Breast epithelium (tissue), 4 donors: ENCODE results near the gene MPDZ. TPM values are rescaled to one million over a fixed set of nuclear protein-coding genes. Genes with fewer than 3 reads are reported as not detected.

Experiments used
- DNase-seq, 2 donors: peaks; one replicate each; pipeline ENCODE4 v3.0.0-alpha.2; 2019; ENCODE audit warnings: low spot score in 2 of 2
- H3K27ac ChIP-seq, 2 donors: fragments of 200-600 bp; sonication (generic) in 1 of 2; one replicate each; pipeline ENCODE4 v1.5.1; 2016 to 2019; ENCODE audit warnings: mild to moderate bottlenecking in 1 of 2
- H3K27me3 ChIP-seq, 2 donors: fragments of 200-600 bp; sonication (generic) in 1 of 2; one replicate each; pipeline versions ENCODE4 v1.5.1 to v1.6.0; 2017 to 2019; ENCODE audit warnings: control low read depth in 1 of 2, mild to moderate bottlenecking in 1 of 2
- H3K36me3 ChIP-seq: fragments of 200-600 bp; one replicate; pipeline ENCODE4 v1.5.1; 2019
- H3K4me1 ChIP-seq, 2 donors: fragments of 200-600 bp; sonication (generic); one replicate each; pipeline ENCODE4 v1.5.1; 2016 to 2019; ENCODE audit warnings: control low read depth in 1 of 2
- H3K4me3 ChIP-seq, 3 donors: fragments of 200-600 bp; sonication (generic); 1 replicate in 2 of 3; 2 replicates in 1 of 3; pipeline ENCODE4 v1.5.1; 2016 to 2019; ENCODE audit warnings: mild to moderate bottlenecking in 3 of 3, moderate library complexity in 2 of 3
- H3K9me3 ChIP-seq, 2 donors: fragments of 200-600 bp; sonication (generic) in 1 of 2; one replicate each; pipeline ENCODE4 v1.5.1; 2016 to 2019; ENCODE audit warnings: control low read depth in 1 of 2
- CTCF ChIP-seq, 3 donors: fragments of 450-650 bp; IDR thresholded peaks; one replicate each; pipeline ENCODE4 v1.5.1; 2016 to 2017; ENCODE audit warnings: antibody characterized with exemption in 3 of 3, mild to moderate bottlenecking in 3 of 3, moderate library complexity in 3 of 3
- POLR2A ChIP-seq: fragments of 450-650 bp; IDR thresholded peaks from one replicate; pipeline ENCODE4 v1.6.1; 2016; ENCODE audit warnings: antibody characterized with exemption, mild to moderate bottlenecking, moderate library complexity
- POLR2AphosphoS5 ChIP-seq, 3 donors: sonication (generic); formaldehyde crosslinking; IDR thresholded peaks; one replicate each; pipeline ENCODE4 v1.6.1; 2017; ENCODE audit warnings: antibody characterized with exemption in 3 of 3
- intact Hi-C: fragments of 100-400 bp; cut with DNase I; formaldehyde crosslinking; loops from one replicate; pipeline ENCODE4 v1.15.1; 2023; ENCODE audit warnings: low total_unique reads
- total RNA-seq, 3 donors: library from RNA; depleted of rRNA; stranded (reverse); fragments of >200 nt; gene quantifications; one replicate each; pipeline ENCODE4 v1.1.0, GENCODE V29; 2016

Gene MPDZ
- total RNA-seq, 3 donors from 2014 or later: 44.2 to 63.1 (median 61.0) TPM

- TF ChIP-seq CTCF (IDR thresholded peaks at IDR 0.05) (no peak), POLR2AphosphoS5 (IDR thresholded peaks at IDR 0.05) (no peak), POLR2A (no peak)
- no peaks in the 10 kb centered on the region for H3K4me1 ChIP-seq
- intact Hi-C loops: no loop called here
- H3K9me3 ChIP-seq: no peaks in the 10 kb centered on the region
- DNase-seq: no peak
- H3K27me3 ChIP-seq: no peaks in the 10 kb centered on the region
- H3K27ac ChIP-seq: no peak overlapping the region
- H3K4me3 ChIP-seq: no peak overlapping the region
- H3K36me3 ChIP-seq: no peaks in the 10 kb centered on the region
These were observed 184.4 kb downstream of the MPDZ start for GRCh38 chr9:13095056-13095455.

- H3K4me1 ChIP-seq: no peaks in the 10 kb centered on the region
- TF ChIP-seq CTCF (IDR thresholded peaks at IDR 0.05) (no peak), POLR2AphosphoS5 (IDR thresholded peaks at IDR 0.05) (no peak), POLR2A (no peak)
- no peak overlapping the region for H3K27ac ChIP-seq
- no peaks in the 10 kb centered on the region for H3K27me3 ChIP-seq
- H3K36me3 ChIP-seq: no peaks in the 10 kb centered on the region
- no peak overlapping the region for H3K4me3 ChIP-seq
- intact Hi-C loops: no loop called here
- no peaks in the 10 kb centered on the region for H3K9me3 ChIP-seq
- no peak for DNase-seq
These were observed 188.9 kb downstream of the MPDZ start for GRCh38 chr9:13090628-13091027.

- no peak for DNase-seq
- intact Hi-C loops: no loop called here
- no peak overlapping the region for H3K27ac ChIP-seq
- no peaks in the 10 kb centered on the region for H3K27me3 ChIP-seq
- no peak for TF ChIP-seq CTCF (IDR thresholded peaks at IDR 0.05)
- H3K9me3 ChIP-seq: no peaks in the 10 kb centered on the region
- no peaks in the 10 kb centered on the region for H3K36me3 ChIP-seq
- no peaks in the 10 kb centered on the region for H3K4me1 ChIP-seq
- H3K4me3 ChIP-seq: no peak overlapping the region
These were observed 189.8 kb downstream of the MPDZ start for GRCh38 chr9:13089666-13090065.

GRCh38 chr9:13088720-13089427 is 190.6 kb downstream of the MPDZ start:
- no peaks in the 10 kb centered on the region for H3K27me3 ChIP-seq
- no peak for DNase-seq
- TF ChIP-seq POLR2AphosphoS5 (IDR thresholded peaks at IDR 0.05) (no peak), POLR2A (no peak), CTCF (IDR thresholded peaks at IDR 0.05) (peak; percentile 26 to 65 (median 52))
- H3K36me3 ChIP-seq: no peaks in the 10 kb centered on the region
- peak overlapping the region in 1 of 3 donors; percentile 1 for H3K4me3 ChIP-seq
- intact Hi-C loops: no loop called here
- no peaks in the 10 kb centered on the region for H3K9me3 ChIP-seq
- H3K27ac ChIP-seq: no peak overlapping the region
- H3K4me1 ChIP-seq: peaks cover 0 to under 1% of the 10 kb centered on the region in 2 donors

- Histone ChIP-seq H3K27ac (peak overlapping the region; percentile 18 to 52), H3K27me3 (no peaks in the 10 kb centered on the region), H3K4me1 (peaks cover 0 to 6% of the 10 kb centered on the region in 2 donors), H3K9me3 (no peaks in the 10 kb centered on the region), H3K36me3 (no peaks in the 10 kb centered on the region), H3K4me3 (no peak overlapping the region)
- no peak for DNase-seq
- no peak for TF ChIP-seq CTCF (IDR thresholded peaks at IDR 0.05)
- TF ChIP-seq POLR2AphosphoS5 (IDR thresholded peaks at IDR 0.05): no peak
- no peak for TF ChIP-seq POLR2A
- intact Hi-C loops: no loop called here
These were observed 195.4 kb downstream of the MPDZ start for GRCh38 chr9:13083963-13084528.
